NCI-H2171 treated with DMSO at 0.1 percent for 48 hours (cell line): ENCODE results near the gene CFTR.

Experiments
- DNase-seq: peaks from one replicate; lab custom pipeline; 2025; lab: John Stamatoyannopoulos, UW

CFTR gene

GRCh38 chr7:117652943-117653680 lies 173.3 kb downstream of the CFTR start:
- DNase-seq, result no peak

- no peak for DNase-seq
Measured at GRCh38 chr7:117654780-117655179, 175.0 kb downstream of the CFTR start.

DNA sequence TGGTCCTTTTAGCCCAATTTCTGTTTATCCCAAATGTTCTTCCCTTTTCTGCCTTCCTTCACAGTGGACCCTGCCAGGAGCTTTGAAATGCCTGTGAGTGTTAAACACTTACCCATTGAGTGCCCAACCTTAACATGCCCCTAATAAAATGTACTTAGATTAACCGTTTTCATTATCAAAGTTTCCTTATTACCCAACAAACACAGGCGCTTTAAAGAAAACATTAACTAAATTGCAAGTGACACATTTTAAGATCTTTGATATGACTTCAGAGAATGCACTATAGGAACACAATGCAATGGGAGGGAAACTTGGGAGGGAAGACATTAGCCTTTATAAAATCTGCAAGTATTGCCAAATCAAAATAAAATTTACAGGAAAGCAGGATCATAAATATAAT lies 177.0 kb downstream of the CFTR start:
- DNase-seq, result no peak

GRCh38 chr7:117659531-117660011 lies 179.7 kb downstream of the CFTR start:
- DNase-seq, result no peak

GRCh38 chr7:117661328-117661727 lies 181.5 kb downstream of the CFTR start:
- DNase-seq, result no peak

DNA sequence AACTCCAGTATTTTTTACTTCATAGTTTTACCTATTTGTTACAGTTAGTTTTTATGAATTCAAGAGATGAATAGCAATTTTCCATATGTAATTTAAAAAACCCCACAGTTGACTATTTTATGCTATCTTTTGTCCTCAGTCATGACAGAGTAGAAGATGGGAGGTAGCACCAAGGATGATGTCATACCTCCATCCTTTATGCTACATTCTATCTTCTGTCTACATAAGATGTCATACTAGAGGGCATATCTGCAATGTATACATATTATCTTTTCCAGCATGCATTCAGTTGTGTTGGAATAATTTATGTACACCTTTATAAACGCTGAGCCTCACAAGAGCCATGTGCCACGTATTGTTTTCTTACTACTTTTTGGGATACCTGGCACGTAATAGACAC lies 184.2 kb downstream of the CFTR start:
- no peak for DNase-seq

GRCh38 chr7:117665368-117665767 lies 185.5 kb downstream of the CFTR start:
- DNase-seq, result no peak

DNA sequence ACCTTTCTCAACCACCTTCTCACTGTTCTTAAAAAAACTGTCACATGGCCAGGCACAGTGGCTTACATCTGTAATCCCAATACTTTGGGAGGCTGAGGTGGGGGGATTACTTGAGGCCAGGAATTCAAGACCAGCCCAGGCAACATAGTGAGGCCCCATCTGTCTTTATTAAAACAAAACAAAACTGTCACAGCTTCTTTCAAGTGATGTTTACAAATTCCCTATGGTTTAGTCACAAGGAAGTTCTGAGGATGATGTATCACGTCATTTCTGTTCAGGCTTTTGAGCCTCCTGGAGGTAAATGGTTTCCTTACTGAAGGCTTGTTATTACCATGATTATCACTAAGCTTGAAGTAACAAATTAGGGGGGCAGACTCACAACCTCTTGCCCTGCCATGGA lies 186.2 kb downstream of the CFTR start:
- DNase-seq, result no peak

DNA sequence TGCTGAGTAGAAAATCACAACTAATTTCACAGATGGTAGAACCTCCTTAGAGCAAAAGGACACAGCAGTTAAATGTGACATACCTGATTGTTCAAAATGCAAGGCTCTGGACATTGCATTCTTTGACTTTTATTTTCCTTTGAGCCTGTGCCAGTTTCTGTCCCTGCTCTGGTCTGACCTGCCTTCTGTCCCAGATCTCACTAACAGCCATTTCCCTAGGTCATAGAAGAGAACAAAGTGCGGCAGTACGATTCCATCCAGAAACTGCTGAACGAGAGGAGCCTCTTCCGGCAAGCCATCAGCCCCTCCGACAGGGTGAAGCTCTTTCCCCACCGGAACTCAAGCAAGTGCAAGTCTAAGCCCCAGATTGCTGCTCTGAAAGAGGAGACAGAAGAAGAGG lies 186.9 kb downstream of the CFTR start:
- no peak for DNase-seq

GRCh38 chr7:117667456-117667855 lies 187.6 kb downstream of the CFTR start:
- DNase-seq, result no peak

DNA sequence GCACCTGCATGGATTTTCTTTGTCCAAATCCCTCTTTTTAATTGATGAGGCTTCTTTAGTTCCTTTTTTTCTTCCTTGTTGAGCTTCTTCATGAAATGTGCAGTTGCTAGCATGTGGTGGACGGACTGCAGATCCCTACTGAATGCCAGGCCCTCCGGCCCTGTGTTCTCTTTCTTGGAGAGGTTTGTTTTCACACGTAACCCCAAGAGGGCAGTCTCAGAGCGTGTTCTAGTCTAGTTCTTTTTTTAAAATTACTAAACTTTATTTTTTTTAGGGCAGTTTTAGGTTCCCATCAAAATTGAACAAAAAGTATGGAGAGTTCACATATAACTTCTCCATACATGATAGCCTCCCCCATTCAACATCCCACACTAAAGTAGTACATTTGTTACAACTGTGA lies 190.0 kb downstream of the CFTR start:
- no peak for DNase-seq

DNA sequence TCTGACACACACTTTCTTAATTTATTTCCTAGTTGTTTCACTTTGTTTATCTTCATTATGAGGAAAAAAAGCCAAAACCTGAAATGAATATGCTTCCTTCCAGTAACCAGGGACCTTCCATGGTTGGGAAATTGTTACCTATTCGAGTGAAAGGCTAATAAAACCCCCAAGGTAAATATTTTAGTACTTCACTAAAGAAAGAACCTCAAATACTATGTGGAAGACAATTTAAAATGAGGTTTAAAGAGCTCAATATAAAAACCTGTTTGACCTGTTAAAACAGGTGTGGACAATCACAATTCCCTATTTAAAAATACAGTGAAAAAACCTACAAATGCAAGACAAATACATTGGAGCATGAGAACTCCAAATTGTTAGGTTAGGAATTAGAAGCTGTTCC lies 192.6 kb downstream of the CFTR start:
- no peak for DNase-seq

- DNase-seq, result no peak
Measured at GRCh38 chr7:117673367-117673766, 193.5 kb downstream of the CFTR start.

GRCh38 chr7:117673839-117674238 lies 194.0 kb downstream of the CFTR start:
- DNase-seq, result no peak

- DNase-seq, result no peak
Measured at GRCh38 chr7:117674617-117675016, 194.8 kb downstream of the CFTR start.

GRCh38 chr7:117675497-117676435 lies 195.9 kb downstream of the CFTR start:
- no peak for DNase-seq

DNA sequence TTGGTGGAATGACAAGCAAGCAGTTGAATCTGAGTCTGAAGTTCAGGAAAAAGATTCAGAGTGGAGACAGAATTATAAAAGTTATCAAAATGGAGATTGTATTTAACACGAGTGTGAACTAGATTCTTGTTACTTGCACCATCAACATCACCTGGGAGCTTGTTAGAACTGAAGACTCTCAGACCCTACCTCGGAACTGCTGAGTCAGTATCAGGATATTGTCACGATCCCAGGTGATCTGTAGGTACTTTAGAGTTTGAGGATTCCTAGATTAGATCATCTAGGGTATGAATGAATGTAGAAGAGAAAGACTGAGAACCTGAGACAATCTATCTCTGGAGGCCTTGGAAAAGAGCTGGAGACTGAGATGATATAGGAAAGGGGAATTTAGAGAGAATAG lies 199.3 kb downstream of the CFTR start:
- no peak for DNase-seq

- no peak for DNase-seq
Measured at GRCh38 chr7:117682681-117683385, 203.0 kb downstream of the CFTR start.

DNA sequence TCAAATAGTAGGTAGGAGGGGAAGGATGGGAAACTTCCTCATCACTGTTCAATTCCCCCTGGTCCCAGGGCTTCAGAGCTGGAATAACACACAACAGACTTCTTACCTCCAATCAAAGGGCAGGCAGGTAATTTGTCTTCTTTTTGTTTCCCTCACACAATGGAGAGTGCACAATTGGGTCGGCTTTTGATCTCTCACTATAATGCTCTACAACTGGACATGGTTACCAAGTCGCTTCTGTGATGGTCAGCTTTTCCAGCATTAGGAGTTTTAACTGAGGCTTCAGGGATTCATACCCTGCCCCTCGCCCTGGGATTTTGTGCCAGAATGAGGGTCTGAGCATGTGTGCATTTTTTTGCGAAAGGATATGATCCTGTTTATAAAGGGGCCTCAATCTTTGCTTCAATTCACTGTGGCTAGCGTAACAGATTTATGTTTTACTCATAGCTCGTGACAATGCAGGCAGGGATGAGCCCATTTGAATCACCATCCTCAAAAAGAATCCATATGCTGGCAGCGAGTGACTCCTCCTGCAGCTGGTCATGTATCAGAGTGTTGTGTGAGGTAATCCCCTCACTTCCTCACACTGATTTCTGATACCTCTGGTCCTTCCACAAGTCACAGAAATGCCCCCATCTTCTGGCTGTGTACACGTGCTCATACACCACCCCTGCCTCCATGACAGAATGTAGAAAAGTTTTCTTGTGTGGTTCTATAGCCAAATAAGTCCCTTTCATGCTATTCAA lies 203.8 kb downstream of the CFTR start:
- no peak for DNase-seq

GRCh38 chr7:117685795-117686194 lies 206.0 kb downstream of the CFTR start:
- no peak for DNase-seq

- DNase-seq, result no peak
Measured at GRCh38 chr7:117686311-117686935, 206.6 kb downstream of the CFTR start.
